Stimulated activated CD4-positive, alpha-beta T cell treated with anti-CD3 and anti-CD28 coated beads, Interleukin-15, amount 100 ng/mL, for 24 hours (primary cell): Measurements from ENCODE around the gene TMEM132D.

ENCODE experiments used
- DNase-seq: peaks from one replicate; pipeline ENCODE4 v3.0.0-alpha.2; 2020

TMEM132D gene

GRCh38 chr12:129819391-129819790, 84.4 kb downstream of the TMEM132D start:
- DNase-seq: no peak

- DNase-seq: no peak
These were observed 88.0 kb downstream of the TMEM132D start for GRCh38 chr12:129815846-129816245.

- DNase-seq: no peak
These were observed 91.9 kb downstream of the TMEM132D start for GRCh38 chr12:129811963-129812362.

DNA sequence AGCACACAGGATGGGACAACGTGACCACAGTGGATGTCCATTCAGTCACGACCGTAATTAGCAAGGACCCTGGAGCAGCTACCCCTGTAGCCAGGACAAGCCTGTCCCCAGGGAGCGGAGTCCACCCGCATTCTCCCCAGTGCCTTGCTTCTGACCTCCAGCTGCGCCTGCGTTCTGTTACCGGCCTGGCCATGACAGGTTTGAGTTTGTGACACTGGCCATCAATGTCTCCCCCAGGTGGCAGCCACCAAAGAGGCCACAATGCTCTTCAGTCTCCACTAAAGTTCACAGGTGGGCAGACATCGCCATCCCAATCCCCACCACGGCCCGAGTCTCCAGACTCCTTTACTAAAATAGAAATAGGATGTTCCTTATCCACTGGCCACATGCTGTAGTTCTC, 96.7 kb downstream of the TMEM132D start:
- no peak for DNase-seq

DNA sequence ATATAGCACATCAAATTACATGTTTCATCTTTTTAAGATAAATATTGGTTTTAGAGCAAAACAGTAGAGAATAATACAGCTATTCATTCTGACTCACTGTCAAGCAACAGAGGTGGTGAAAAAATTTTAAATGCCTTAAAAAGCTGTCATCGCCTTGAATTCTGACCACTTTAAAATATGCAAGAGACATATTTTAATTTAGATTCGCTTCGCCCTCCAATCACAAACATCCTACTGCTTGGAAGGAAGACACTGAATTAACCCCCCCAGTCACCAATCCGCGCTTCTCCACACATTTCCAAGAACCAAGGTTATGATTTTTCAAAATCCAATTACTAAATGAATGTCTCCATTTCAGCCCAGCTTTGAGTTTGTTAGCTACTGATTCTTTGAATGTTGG, 112.4 kb downstream of the TMEM132D start:
- DNase-seq: no peak

- no peak for DNase-seq
These were observed 112.9 kb downstream of the TMEM132D start for GRCh38 chr12:129790930-129791329.

DNA sequence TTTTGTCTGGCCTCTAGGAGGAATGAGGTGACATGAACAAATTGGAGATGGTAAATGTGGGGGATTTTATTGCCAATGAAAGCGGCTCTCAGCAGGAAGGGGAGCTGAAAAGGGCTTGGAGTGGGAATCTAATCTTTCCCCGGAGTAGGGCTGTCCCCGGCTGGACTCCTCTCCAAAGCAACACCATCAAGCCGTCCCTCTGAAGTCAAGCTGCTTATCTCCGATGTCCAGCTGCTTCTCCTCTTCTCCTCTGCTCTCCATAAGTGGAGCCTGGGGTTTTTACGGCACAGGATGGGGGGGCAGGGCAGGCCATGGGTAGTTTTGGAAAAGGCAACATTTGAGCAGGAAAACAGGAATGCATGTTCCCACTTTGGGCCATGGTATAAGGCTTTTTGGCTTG, 113.5 kb downstream of the TMEM132D start:
- no peak for DNase-seq

DNA sequence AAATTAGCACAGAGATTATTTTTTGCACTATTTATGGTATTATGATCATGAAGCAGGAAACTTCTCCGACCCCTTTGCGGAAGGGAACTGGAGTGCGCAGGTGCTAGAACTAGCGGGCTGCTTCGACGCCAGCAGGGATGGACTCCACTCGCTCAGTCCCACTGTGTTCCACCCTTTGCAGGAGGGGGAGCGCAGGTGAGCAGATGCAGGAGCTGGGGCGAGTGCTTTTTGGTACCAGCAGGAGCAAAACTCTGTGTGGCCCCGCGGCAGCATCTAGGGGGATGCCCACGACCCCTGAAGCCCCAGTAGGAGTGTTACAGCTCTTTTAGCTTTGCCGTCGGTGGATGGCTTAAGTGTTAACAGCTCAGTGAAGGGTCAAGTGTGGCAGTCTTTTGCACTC, 113.9 kb downstream of the TMEM132D start:
- DNase-seq: no peak

DNA sequence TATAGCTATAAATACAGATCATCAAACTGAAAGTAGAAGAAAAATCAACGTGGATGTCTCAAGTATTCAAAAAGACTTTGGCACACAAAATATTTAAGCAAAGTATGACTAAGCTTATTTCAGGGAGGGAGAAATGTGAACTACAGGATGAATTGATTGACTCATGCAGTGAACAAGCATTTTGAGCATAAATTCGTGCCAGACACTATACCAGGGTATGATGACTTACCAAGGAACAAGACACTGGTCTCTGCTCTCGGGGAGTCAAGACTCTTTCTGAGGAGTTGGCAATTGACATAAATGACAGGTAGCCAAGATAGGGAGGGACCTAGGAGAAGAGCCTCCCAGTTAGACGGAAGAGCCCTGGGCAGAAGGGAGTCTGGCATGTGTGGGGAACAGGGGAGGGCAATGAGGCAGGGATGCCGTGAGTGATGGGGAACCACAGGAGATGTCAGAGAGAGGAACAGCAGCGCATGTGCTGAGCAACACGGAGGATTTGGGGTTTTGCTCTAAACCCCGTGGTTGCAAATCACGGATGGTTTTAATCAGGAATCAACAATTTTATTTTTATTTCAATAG, 115.2 kb downstream of the TMEM132D start:
- no peak for DNase-seq

DNA sequence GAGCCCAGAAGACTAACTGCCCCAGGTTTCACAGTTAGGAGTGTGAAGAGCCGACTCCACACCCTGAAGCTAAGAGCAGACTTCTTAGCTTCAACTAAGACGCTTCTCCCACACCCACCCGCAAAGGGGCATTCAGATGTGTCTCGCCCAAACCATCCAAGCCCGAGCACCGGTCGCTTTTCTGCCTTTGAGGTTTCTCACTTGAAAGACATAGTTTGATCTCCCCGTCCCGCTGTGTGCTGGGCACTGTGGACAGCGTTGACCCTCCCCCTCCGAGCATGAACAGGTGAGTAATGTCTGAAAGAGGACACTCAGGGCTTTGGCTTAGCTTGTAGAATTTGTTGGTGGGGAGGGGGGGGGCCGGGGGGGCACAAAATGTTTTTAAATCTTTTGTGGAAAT, 123.8 kb downstream of the TMEM132D start:
- no peak for DNase-seq

DNA sequence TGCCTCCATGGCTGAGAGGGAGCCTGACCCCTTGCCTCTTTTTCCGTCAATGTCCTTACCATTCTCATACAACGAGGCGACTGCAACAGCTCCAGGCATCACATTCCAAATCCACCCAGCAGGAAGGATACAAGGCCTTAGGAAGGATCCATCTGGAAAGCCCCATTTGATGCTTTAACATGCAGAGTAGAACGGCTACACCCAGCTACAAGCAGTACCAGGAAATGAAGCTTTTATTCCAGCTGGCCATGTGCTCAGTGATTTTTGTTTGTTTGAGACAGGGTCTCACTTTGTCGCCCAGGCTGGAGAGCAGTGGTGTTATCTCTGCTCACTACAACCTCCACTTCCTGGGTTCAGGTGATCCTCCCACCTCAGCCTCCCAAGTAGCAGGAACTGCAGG, 124.8 kb downstream of the TMEM132D start:
- DNase-seq: no peak

DNA sequence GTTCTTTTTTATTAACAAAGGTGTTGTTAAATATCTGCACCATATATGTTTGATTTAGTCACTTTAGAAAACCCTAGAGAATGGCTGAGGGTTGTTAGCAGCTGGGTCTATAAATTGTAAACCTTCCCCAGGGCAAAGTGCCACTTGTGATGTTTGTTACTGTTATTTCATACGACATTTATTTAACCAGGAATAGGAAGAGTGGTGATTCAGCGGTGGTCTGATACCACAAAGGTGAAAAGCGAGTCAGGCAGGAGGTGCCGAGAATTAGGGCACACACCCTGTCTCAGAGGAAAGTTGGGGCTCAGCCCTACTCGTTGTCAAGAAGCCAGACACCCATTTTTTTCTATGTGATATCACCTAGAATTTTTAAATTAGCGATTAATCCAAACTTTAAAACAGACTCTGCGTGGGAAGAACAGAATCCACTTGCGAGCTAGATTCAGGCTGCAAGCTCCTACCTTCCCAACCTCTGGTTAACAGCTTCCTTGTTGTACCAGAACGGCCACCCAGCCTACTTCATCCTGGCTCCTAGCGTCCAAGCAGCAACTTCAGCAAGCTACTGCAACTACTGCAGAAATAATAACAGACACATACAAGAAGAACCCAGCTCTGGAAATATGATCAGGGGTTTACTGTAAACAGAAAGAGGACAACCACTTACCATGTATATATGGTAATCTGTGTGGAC, 126.7 kb downstream of the TMEM132D start:
- DNase-seq: no peak

DNA sequence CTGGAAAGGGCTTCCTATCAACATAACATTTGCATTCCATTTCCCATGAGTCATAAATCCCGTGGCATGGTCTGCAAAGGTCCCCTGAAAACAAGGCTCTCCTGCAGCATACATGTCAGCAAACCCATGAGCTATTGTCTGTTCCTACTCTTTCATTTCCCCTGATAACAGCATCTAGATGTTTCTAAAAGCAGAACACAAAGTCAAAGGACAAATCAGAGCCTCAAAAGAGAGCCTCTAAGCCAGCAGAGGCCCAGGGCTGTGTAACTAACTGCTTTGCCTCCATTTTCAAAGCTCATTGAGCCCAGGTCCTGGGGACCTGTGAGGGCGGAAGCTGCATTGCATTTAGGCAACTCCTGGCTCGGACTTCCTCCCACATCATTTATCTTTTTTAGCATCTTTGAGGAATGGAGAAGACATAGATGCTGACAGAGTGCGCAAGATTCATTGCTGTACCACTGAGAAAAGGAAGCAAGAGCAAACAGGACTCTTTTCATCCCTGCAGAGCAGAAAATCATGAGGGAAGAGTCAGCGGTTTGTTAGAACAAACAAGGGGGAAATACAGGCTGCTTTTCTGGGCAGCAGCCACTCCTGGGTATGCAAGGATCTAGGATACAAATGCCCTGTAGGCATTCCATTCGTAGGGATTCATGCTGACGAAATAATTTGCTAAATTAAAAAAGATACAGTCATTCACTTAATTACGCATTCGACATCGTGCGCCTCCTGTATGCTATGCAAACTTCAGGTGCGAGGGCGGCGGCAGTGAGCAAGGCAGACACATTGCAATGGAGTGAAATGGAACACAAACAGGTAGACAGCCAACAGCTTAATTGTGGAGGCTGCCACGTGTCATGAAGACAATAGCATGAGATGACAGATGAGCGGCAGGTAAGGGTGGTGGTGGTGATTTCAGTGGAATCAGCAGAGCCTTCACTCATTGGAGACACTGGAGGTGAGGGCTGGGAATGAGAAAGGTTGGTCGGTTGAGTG, 131.0 kb downstream of the TMEM132D start:
- no peak for DNase-seq

DNA sequence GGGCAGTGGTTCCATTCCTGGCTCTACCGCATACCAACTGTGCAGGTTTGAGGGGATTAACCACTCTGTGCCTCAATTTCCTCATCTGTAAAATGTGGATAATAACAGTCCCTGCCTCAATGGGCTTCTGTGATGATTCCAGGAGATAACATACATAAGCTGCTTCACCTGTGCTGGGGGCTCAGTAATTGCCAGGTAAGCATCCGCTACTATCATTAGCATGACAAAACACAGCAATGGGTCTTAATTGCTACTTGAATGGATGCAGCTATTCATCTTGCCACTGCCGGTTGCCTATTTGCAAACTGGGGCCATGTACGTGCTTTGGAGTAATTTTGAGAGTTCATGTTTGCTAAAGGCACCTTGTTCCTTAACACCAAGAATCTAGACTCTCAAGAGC, 132.6 kb downstream of the TMEM132D start:
- DNase-seq: no peak

GRCh38 chr12:129765719-129766118, 138.1 kb downstream of the TMEM132D start:
- no peak for DNase-seq

GRCh38 chr12:129762436-129762835, 141.4 kb downstream of the TMEM132D start:
- no peak for DNase-seq

- no peak for DNase-seq
These were observed 150.2 kb downstream of the TMEM132D start for GRCh38 chr12:129753586-129753985.

GRCh38 chr12:129750421-129750820, 153.4 kb downstream of the TMEM132D start:
- DNase-seq: no peak

DNA sequence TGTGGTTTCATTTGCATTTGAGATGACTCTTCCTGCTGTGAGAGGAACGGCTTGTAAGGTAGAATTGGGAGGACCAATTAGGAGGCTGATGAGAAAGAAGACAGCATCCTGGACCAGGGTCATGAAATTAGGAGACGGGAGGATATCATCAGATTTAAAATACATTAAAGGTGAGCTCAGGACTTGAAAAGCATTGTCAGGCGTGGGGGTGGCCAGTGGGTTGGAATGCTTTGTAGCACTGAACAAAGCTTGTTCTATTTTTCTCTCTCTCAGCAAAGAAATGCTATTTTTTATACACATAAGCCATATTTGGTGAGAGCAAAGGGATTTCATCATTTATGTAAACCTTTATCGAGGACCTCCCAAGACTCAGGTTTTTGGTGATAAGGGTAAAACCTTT, 157.5 kb downstream of the TMEM132D start:
- DNase-seq: no peak

- DNase-seq: no peak
These were observed 174.7 kb downstream of the TMEM132D start for GRCh38 chr12:129729170-129729569.

DNA sequence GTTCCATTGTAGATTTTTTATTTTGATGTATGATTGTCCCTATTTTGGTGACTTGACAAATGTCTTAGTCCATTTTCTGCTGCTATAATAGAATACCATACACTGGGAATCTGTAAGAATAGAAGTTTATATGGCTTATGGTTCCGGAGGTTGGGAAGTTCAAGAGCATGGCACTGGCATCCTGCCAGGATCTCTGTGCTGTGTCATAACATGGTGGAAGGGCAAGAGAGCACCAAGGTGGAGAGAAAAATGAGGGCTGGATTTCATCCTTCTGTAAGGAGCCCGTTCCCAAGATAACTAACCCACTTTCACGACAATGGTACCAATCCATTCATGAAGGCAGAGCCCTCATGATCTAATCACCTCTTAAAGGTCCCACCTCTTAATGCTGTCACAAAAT, 176.7 kb downstream of the TMEM132D start:
- DNase-seq: no peak

GRCh38 chr12:129723260-129723659, 180.6 kb downstream of the TMEM132D start:
- no peak for DNase-seq

DNA sequence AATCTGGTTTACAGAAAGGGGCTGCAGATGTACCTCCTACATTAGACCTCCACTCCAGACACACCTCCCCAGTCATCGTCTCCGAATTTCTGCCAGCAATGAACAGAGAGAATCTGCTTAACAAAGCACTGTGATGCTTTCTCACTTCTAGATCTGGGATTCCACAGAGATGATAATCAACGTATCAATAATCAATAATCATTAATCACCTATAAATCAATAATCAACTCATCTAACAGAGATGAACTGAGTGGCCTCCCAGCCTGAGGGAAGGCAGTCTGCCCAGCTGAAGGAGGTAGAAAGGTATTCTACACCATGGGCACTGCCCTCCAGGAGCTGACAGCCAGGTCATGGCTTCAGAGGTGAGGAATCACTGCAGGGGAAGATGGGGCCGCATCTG, 183.2 kb downstream of the TMEM132D start:
- no peak for DNase-seq

- no peak for DNase-seq
These were observed 184.4 kb downstream of the TMEM132D start for GRCh38 chr12:129719416-129719815.
